Stimulated activated CD8-positive, alpha-beta memory T cell treated with anti-CD3 and anti-CD28 coated beads, Interleukin-12 subunit alpha, Interleukin-12 subunit beta, amount 100 ng/mL, for 1 hour (primary cell): Measurements from ENCODE around the gene SERPINB11.
"Not testable (repeated sequence)": the region's sequence is repeated elsewhere in the genome, so short reads cannot be mapped to it uniquely, and the experiment has no call there.

ENCODE experiments used
- DNase-seq: peaks from one replicate; pipeline ENCODE4 v3.0.0-alpha.2; 2020; ENCODE audit warnings: low read depth

Gene SERPINB11, protein sequence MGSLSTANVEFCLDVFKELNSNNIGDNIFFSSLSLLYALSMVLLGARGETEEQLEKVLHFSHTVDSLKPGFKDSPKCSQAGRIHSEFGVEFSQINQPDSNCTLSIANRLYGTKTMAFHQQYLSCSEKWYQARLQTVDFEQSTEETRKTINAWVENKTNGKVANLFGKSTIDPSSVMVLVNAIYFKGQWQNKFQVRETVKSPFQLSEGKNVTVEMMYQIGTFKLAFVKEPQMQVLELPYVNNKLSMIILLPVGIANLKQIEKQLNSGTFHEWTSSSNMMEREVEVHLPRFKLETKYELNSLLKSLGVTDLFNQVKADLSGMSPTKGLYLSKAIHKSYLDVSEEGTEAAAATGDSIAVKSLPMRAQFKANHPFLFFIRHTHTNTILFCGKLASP

DNA sequence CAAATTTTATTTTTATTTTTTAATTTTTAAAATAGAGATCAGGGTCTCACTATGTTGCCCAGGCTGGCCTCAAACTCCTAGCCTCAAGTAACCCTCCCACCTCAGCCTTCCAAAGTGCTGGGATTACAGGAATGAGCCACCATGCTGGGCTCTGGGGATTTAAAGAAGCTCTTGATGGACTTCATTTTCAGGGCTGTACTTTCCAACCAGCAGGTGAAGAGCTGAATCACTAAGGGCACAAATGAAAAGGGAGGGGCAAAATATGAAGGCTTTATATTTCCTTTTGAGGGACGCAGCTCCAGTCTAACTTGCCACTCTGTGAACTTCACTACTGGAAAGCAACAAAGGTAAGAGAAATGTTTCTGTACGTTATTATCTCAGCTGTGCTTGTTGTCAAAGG, at the start of gene SERPINB11:
SERPINB11 (plus strand) TSS at position 301 of the 400 bp plus-strand sequence. CDS start 7,234 bp downstream, outside the sequence.
- no peak for DNase-seq

- not testable (repeated sequence) for DNase-seq
Measured at GRCh38 chr18:63658920-63659319, 43.8 kb upstream of the SERPINB11 start.

GRCh38 chr18:63661750-63662149, 41.0 kb upstream of the SERPINB11 start, which contains the start of gene SERPINB3:
TSS of gene SERPINB3 (minus strand) at chr18:63661893. CDS start at chr18:63661216, 677 bp downstream.
- not testable (repeated sequence) for DNase-seq

DNA sequence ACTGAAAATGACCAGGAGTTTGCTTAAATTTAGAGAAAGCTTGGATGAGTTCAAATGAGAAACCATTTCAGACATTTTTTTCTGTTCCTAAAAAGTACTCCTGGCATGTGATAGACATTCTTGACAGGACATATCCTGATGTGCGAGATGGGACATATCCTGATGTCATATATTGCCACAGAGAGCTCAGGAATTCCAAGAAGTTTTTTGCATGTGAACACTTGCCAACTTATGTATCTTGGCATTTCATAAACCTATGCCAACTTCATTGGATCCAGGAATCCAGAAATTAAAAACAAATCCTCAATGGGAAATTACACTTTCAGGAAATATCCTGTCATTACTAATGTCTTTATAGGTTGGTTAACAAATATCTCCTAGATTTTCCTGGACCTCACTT, 38.2 kb upstream of the SERPINB11 start:
- no peak for DNase-seq

GRCh38 chr18:63676526-63677323, 26.0 kb upstream of the SERPINB11 start:
- DNase-seq = no peak

DNA sequence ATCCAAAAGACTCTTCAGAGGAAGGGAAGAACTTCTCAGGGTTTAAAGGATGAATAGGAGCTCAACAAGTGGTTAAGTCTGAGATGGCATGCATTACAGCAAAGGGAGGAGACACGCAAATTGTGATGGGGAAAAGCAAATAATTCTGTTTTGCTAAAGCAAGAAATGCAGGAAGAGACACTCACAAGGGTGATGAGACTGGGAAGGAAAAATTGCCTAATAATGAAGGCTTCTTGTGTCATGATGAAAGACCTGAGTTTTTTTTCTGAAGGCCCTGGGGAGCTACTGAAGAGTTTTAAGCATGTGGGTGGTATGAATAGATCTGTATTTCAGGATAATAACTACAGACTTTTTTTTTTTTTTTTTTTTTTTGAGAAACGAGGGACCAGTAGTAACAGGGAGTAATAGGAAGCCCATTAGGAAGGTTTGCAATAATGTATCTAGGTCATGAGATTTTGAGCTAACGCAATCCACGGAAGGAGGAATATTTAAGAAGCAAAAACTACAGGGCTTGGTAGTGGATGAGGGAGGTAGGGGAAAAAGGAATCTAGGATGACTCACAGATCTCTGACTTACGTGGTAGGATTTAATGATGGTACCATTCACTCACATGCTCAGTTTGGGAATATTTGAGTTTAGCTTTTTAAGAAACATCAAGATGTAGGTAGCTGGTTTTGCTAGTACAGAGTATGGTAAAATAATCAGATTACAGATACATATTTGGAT, 25.1 kb upstream of the SERPINB11 start:
- no peak for DNase-seq

DNA sequence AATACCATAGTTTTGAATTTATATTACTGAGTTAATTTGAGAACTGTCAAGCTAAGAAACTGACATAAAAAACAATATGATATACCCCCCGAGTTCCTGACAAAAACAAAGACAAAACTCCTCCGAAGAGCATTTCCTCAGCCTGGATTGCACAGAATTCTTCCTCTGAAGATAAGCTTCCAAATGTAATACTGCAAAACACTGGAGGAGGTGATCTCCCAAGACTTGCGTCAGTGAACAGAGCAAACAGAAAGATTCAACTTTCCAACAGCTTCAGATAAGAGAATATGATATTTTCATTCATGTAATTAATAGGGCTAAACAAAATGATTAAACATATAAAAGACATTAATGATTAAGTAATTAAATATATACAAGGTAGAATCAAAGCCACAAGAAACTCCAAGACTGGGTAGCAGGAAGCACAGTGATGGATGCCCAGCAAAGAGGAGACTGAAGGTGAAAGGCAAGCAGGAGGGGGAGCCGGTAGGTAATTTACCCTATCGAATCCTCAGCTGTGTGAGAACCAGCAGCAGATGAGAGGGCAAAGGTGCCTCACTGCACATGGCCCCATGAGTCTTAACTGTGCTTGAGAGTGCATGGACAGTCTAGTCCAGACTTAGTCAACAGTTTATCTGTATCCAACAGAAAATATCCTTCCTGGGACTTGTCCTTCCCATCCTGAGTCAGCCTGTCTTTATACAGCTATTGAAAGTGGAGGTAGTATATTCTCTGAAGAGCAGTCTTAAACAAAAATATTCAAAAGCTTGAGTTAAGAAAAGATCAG, 22.7 kb upstream of the SERPINB11 start:
- no peak for DNase-seq

DNA sequence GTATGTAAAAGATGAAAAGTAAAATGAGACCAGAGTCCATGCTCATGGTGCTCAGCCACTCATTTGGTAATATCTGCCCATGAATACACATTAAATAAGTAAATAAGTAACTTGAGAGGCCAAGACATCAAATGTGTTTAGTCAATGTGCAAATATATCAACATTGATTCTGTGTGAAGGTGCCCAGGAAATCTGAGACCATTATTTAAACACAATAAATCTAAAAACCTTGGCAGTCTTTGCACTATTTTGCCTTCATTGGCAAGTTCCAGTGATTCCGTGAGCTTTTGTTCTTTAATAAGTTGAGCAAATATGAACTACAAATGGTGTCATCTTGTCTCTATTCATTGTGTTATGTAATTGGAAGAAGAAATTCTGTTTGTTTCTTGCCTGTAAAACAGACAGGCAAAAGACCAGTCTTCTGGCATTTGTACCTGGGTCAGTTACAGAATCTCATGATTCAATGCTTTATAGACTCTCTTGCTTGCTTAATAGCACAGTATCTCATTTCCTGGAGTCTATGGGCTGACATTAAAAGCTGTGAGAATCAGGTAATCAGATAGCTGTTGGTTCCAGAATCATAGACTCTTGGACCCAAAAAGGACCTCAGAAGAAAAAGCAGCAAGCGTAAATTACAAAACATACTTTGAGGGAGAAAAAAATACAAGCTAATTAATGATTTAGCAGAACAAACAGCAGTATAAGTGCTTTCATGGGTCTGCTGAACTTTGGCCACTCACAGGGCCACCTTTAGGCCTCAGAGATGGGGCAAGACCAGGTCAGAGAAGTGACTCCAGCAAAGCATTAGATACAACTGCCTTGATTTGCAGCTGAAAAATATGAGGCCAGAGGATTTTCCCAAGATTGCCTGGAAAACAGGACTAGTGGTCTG, 21.1 kb upstream of the SERPINB11 start:
- no peak for DNase-seq

DNA sequence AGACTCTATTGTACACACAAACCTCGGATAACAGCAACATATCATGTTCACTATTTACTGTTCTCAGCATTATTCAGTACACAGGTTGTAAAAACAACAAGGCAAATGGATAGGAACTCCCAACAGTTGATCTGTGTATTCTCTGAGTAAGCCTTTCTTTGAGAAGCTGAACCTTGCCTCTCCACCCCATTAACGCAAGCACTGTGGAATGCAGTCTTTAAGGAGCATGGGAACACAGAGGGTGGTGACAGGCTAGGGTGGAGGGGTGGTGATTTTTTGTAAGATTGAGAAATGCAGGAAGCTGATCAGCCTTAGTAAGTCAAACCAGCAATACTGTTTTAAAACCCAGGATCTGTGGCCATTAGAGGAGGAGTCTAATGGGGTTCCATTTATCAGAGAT, 19.6 kb upstream of the SERPINB11 start:
- no peak for DNase-seq

GRCh38 chr18:63683890-63684289, 18.9 kb upstream of the SERPINB11 start:
- no peak for DNase-seq

DNA sequence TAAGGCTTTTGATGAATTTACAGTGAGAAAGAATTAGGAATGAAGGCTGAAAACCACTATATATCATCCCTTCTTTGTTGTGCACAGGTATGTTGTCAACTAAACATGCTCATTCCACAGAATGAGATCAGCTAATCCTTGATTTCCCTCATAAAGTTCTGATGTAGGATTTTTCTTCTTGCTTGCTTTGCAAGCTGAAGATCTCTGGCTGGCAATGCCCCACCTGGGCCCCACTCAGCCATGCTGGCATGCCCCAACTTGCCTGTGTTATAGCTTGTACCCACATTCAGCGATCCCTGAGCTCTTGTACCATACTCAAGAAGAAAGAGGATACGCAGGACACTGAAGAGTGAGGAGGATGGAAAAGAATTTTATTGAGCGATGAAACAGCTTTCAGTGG, 18.0 kb upstream of the SERPINB11 start:
- no peak for DNase-seq

DNA sequence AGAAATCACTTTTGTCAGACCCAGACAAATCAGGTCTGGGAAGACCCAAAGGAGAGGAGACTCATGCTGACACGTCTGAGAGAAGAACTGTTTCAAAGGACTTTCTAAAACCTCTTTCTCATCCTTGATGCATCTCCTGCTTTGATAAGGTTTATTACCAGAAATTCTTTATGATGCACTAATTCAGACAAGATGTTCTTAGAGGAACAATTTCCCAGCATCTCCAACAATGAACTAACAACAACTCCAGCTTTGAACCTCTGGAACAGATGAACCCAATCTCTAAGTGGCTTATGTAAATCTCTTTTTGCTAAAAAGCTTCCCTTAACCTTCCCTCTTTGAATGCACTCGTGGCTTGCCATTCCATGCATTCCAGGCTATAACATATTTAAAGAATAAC, 15.9 kb upstream of the SERPINB11 start:
- DNase-seq = no peak

GRCh38 chr18:63689064-63689463, 13.7 kb upstream of the SERPINB11 start:
- DNase-seq = no peak

GRCh38 chr18:63697097-63697660, 5.6 kb upstream of the SERPINB11 start:
- DNase-seq = no peak

DNA sequence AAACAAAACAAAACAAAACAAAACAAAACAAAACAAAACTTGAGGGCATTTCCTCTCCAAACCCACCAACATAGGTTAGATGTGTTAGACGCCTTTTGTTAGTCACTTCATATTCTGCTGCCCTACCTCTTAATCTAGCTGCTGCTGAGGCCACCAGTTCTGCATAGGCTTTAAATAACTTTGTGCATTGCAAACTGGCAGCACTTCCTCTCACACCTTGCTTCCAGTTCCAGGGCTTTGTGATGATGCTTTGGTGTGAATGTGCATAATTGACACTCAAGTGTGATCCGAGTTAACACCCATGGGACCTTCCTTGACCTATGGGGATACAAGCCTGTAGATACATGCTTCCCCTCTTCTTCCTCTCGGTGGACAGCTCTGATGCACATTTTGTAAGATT, 2.3 kb upstream of the SERPINB11 start:
- DNase-seq = no peak

GRCh38 chr18:63701952-63702351, 808 bp upstream of the SERPINB11 start:
- DNase-seq = no peak

- DNase-seq = no peak
Measured at GRCh38 chr18:63705401-63705800, 2.6 kb downstream of the SERPINB11 start.

GRCh38 chr18:63707816-63708215, 5.1 kb downstream of the SERPINB11 start:
- no peak for DNase-seq

DNA sequence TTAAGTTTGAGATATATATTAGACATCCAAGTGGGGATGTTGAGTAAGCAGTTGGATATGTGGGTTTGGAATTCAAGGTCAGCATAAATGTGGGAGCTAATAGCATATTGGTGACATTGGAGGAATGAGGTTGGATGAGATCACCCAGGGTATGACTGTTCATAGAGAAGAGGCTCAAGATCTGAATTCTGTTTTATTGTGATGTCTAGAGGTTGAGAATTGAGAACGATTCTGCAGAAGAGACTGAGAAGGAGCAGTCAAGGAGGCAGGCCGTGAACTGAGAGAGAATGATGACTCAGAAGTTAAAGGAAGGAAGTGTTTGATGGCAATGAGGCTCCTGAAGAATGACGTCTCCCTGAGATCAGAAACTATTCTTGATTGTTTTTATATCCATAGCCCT, 5.9 kb downstream of the SERPINB11 start:
- no peak for DNase-seq
